Putamen (tissue), 1 donor: Measurements from ENCODE around the gene GPC1.

ENCODE experiments used
- DNase-seq: peaks from one replicate; pipeline ENCODE4 v3.0.0-alpha.2; 2016; ENCODE audit warnings: low spot score

The GPC1 gene

GRCh38 chr2:240412975-240413812 is 22.3 kb upstream of the GPC1 start:
- no peak for DNase-seq

GRCh38 chr2:240413813-240414429 is 21.5 kb upstream of the GPC1 start:
- DNase-seq = no peak

DNA sequence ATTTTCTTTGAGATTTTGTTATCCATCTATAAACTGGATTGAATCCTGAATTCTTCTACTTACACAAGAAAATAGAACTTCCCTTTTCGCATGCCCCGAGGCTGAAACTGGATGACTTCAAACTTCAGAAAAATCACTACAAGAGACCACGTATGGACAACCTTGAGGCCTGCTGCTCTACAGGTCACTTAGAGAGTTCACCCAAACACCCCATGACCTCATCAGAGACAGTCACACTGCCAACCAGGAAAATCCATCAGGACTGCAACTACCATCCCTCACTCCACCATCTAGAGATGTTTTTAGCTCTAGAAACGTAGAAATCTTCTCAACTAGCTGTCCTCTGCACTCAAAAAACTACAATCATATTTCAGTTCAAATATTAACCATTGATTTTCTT is 18.6 kb upstream of the GPC1 start:
- DNase-seq = no peak

DNA sequence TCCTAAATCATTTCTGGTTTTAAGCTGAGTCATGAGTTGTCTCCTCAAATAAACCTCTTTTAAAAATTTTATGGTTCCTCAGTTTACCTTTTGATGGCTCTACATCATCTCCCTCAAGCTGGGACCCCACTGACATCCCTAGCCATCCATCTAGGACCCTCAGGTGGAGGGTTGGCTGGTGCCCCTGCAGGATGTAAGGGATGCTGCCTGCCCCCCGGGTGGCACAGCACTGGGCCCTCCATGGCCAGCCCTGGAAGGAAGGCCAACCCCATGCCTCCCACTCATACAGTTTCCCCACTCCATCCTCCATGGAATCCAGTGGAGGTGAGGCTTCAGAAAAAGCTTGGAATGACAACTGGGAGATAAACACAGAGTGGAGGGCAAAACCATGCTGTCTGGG is 17.2 kb upstream of the GPC1 start:
- DNase-seq = no peak

DNA sequence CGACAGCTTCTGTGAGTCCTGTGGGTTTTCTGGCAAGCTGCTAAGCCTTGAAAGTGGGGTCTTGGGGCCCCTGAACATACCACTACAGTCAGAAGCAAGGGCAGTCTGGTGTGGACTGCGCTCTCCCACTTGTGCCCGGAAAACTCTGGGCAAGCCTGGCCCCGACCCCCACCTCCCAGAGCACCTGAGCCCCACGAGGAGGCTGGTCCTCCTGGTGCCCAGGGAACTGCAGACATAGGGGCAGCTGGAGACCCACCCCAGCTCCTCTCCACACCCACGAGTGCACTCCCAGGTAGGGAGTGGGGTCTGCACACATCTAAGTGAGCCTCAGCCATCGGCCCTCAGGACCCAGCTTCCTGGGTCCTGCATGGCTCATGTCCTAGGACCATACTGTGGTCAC is 16.2 kb upstream of the GPC1 start:
- DNase-seq = no peak

GRCh38 chr2:240419723-240420122 is 15.7 kb upstream of the GPC1 start:
- DNase-seq = no peak

DNA sequence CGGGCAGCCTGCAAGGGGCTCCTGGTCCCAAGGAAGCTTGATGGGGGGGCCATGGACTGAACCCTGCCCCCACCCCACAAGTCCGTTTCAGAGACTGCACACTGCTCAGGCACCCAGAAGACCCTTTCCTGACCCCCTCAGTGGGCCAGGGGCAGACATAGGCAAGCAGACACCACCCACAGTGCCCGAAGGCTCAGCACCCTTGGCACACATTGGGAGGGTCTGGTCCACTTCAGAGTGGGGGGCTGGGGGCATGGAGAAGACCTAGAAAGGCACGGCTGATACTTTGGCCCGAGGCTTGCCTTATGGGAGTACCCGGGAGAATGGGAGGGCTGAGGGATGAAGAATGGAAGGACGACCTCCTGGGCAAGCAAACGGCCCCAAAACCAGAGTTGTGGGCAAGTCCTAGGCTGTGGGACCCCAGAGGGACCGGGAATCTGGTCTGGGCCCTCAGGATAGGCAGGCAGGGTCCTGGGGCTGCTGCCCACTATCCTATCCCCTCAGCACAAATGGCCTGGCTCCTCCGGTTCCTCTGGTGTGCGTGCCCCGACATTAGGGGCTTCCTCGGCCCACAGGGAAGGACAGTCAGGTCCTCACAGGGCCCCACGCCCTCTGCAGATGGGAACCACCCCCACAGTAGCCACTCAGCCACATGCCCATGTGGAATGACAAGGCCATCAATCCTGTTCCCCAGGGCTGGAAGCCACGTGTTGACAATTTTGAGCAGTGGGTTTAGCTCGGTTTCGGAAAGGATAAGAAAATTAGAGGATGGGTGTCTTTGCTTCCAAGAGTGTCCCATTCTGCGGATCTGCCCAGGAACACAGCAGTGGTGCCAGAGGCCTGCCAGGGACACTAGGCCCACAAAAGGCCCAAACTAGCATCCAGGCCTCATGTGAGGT is 15.0 kb upstream of the GPC1 start:
- no peak for DNase-seq

- no peak for DNase-seq
Observed at GRCh38 chr2:240421381-240421780, 14.1 kb upstream of the GPC1 start.

- DNase-seq = no peak
Observed at GRCh38 chr2:240422658-240423329, 12.7 kb upstream of the GPC1 start.

DNA sequence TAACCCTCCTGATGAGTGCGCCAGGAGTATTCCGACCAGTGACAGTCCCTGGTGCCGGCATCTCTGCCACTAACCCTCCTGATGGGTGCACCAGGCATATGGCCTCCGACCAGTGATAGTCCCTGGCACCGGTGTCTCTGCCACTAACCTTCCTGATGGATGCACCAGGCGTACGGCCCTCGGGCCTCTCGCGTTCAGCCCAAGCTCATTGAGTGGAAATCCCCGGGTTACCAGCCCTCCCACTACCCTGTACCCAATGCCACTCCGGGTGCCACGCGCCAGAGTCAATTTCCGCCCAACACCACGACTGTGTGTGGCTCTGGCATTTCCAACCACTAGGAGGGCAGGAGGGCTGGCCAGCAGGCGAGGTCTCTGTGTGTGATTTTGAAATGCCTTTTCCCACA is 11.7 kb upstream of the GPC1 start:
- no peak for DNase-seq

DNA sequence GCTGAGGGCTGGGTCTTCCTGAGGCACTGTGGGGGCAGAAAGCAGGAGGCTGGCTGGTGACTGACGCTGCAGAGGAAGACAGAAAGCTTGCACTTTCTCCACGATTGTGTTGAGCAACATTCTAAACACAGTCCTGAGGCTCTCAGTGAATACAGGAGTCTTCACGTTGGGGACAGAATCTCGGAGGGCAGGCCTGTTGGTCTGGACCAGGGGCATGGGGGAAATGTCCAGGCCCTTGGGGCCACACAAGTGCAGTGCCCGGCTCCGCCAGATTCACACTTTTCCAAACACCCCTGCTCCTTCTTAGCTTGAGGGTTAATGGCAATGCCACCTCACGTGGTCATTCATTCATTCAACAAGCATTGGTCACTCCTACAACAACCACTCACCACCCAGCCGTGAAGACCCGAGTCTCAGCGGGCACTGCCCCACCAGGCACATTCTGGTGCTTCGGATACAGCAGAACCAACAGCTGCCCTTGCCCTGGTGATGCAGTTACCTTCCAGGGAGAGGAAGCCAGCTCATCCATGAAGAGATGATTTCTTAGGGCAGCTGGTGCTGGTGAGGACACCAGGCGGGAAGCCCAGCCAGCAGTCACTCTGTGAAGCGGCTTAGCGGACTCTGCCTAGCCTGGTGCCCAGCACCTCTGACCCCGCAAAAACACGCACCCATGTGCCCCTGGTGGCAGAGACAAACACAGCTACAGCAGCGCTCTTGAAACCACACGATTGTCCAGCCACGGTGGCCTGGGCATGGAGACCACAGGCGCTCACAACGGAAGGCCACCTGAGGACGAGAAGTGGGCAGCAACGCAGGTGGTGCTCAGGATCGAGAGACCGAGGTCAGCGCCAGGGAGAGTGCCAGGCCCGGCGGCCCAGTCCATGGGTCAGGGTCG is 10.9 kb upstream of the GPC1 start:
- DNase-seq = no peak

DNA sequence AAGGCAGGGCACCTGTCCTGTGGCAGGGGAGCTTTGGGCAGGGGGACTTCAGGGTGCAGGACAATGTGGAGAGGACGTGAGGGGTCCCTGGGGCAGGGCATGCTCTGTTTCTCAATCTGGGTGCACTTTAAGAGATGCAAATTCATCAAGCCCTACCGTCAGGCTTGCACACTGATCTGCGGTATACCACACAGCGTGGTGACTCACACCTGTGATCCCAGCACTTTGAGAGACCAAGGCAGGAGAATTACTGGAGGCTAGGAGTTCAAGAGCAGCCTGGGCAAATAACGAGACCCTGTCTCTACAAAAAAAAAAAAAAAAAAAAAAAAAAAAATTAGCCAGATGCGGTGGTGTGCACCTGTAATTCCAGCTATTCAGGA is 10.2 kb upstream of the GPC1 start:
- DNase-seq = no peak

DNA sequence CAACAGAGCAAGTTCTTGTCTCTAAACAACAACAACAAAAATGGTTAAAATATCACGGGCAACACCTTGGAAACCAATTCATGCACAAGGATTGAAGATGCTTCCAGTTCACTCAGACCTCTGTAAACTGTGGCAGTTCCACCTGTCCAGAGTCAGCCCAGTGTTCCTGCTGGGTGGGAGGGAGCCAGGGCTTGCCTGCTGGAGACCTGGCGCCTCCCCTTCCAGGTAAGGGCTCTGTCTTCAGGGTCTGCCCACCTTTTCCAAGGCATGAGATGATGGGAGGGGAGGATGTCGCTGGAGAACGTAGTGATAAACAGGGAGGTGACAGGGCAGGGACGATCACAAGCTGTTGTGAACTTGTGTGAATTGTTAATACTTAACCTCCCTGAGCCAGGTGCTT is 9.8 kb upstream of the GPC1 start:
- DNase-seq = no peak

GRCh38 chr2:240426845-240427721 is 8.4 kb upstream of the GPC1 start:
- DNase-seq = no peak

- DNase-seq = no peak
Observed at GRCh38 chr2:240427729-240428128, 7.7 kb upstream of the GPC1 start.

- no peak for DNase-seq
Observed at GRCh38 chr2:240428245-240428644, 7.2 kb upstream of the GPC1 start.

GRCh38 chr2:240429341-240429871 is 6.1 kb upstream of the GPC1 start:
- no peak for DNase-seq

DNA sequence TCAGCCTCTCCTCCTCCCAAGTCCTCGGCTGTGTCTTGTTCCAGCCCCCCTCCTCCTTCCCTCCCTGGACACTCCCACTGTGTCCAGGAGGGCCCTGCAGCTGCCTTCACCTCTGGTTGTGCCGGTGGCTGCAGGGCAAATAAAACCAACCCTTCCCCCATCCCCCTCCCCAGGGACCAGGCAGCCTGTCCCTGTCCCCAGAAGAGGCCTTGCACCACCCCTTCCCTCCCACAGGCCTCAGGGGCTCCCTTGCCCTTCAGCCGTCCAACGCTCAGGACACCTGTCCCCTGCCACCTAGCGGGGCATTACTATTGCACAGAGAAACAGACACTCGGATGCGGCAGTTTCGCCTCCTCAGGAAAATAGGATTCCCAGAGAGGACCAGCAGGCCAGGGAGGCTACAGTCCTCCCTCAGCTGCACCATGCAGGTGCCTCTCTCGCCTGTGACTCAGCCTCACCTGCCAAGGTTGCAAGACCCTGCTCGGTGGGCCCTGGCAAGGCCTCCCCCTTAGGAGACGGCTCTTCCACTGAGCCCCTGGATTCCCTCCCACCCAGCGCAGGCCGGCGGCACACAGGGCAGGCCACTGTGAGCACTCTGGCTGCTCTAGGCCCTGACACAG is 5.5 kb upstream of the GPC1 start:
- DNase-seq = no peak

DNA sequence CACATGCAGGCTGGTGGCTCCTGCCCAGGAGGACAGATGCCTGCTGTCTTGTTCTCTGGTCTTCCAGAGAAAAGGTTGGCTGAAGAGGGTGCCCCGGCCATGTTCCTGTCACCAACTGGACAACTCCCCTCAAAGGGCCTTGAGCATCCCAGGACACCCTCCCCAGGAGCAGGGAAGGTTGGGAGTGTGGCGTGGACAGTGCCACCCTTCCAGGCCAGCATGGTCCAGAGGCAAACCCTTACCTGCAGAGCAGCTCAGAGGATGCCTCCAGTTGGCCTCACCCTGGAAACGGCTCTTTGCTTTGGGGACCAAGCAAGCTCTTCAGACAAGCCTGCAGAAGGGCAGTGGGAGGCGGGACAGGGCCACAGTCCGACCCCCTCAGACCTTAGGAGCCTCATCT is 4.9 kb upstream of the GPC1 start:
- no peak for DNase-seq

DNA sequence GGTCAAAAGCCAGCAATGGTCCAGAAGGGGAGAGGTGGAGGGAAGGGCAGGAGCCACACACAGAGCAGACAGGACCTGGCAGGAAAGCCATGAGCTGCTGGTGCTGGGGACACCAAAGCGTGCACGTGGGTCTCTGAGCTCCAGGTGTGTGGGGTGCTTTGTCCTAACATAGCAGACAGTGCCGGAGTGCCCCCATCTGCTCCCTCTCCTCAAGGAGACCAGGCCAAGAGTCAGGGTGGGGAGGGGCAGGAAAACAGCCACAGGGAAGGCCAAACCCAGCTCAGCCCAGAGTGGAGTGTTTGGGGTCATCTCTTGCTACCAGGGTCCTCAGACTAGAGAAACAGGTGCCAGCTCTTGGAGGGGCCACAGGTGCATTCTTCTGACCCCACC is 4.2 kb upstream of the GPC1 start:
- DNase-seq = no peak
